GM18870 (cell line): ENCODE data around the gene DOC2B.
"Not testable (repeated sequence)": the region's sequence is repeated elsewhere in the genome, so short reads cannot be mapped to it uniquely, and the experiment has no call there.

ENCODE experiments used
- ATAC-seq: cut with Tn5 transposase; IDR thresholded peaks from one replicate; pipeline ENCODE4 v1.9.1; 2021; ENCODE audit warnings: moderate library complexity; ENCODE audit not compliant: unreplicated experiment

The DOC2B gene

GRCh38 chr17:146983-147761 is 34.3 kb downstream of the DOC2B start:
- ATAC-seq = no peak

- no peak for ATAC-seq
Measured at GRCh38 chr17:146546-146945, 34.9 kb downstream of the DOC2B start.

- ATAC-seq = no peak
Measured at GRCh38 chr17:145671-146541, 35.5 kb downstream of the DOC2B start.

GRCh38 chr17:144936-145670 is 36.3 kb downstream of the DOC2B start:
- no peak for ATAC-seq

GRCh38 chr17:143785-144281 is 37.6 kb downstream of the DOC2B start:
- no peak for ATAC-seq

- no peak for ATAC-seq
Measured at GRCh38 chr17:142876-143784, 38.3 kb downstream of the DOC2B start.

- no peak for ATAC-seq
Measured at GRCh38 chr17:142102-142661, 39.3 kb downstream of the DOC2B start.

- not testable (repeated sequence) for ATAC-seq
Measured at GRCh38 chr17:139401-140205, 41.8 kb downstream of the DOC2B start.

- not testable (repeated sequence) for ATAC-seq
Measured at GRCh38 chr17:137166-137807, 44.2 kb downstream of the DOC2B start, which contains the start of gene SCGB1C2. SCGB1C2 (plus strand) TSS chr17:137569; CDS start chr17:137591, 22 bp downstream.

- ATAC-seq = not testable (repeated sequence)
Measured at GRCh38 chr17:136531-136930, 44.9 kb downstream of the DOC2B start.

GRCh38 chr17:135895-136294 is 45.6 kb downstream of the DOC2B start:
- not testable (repeated sequence) for ATAC-seq

- not testable (repeated sequence) for ATAC-seq
Measured at GRCh38 chr17:135022-135421, 46.4 kb downstream of the DOC2B start.

- ATAC-seq = peak; percentile 75
Measured at GRCh38 chr17:134332-134785, 47.1 kb downstream of the DOC2B start.

GRCh38 chr17:133932-134331 is 47.5 kb downstream of the DOC2B start:
- not testable (repeated sequence) for ATAC-seq

- ATAC-seq = not testable (repeated sequence)
Measured at GRCh38 chr17:118339-118917, 63.0 kb downstream of the DOC2B start.

- not testable (repeated sequence) for ATAC-seq
Measured at GRCh38 chr17:113111-113510, 68.3 kb downstream of the DOC2B start.
